MCF 10A (cell line): ENCODE measurements around the gene MED15. TPM values are rescaled to one million over a fixed set of nuclear protein-coding genes. Genes with fewer than 3 reads are reported as not detected.

Experiments used
- BruUV-seq: library from RNA; stranded (reverse); fragments of 400-500 nt; replicated peaks from 2 replicates; lab custom pipeline; 2021; lab: Mats Ljungman, UMichigan
- CTCF ChIA-PET: fragments of 300-600 bp; sonication (Branson Sonifier 250); formaldehyde crosslinking; extraction: SDS; loops from one replicate; lab custom pipeline; 2021; ENCODE audit warnings: antibody characterized with exemption, inconsistent platforms; lab: Yijun Ruan, JAX
- POLR2A ChIA-PET: fragments of 300-600, 350-650 bp; sonication (Branson Sonifier 250); formaldehyde crosslinking; extraction: SDS; loops from one replicate; lab custom pipeline; 2020; ENCODE audit warnings: antibody characterized with exemption, inconsistent platforms; lab: Yijun Ruan, JAX
- DNase-seq: peaks from one replicate; pipeline ENCODE4 v3.0.0-alpha.2; 2018; ENCODE audit not compliant: unreplicated experiment
- H3K27ac Mint-ChIP-seq: one replicate; pipeline ENCODE4 v1.8.0; 2022; ENCODE audit warnings: mild to moderate bottlenecking, low read depth, mixed read lengths; ENCODE audit not compliant: unreplicated experiment
- H3K27me3 Mint-ChIP-seq: one replicate; pipeline ENCODE4 v1.8.0; 2022; ENCODE audit warnings: mixed read lengths; ENCODE audit not compliant: insufficient read depth, unreplicated experiment
- H3K36me3 Mint-ChIP-seq: one replicate; pipeline ENCODE4 v1.8.0; 2022; ENCODE audit warnings: mild to moderate bottlenecking, moderate library complexity, mixed read lengths; ENCODE audit not compliant: insufficient read depth, unreplicated experiment
- H3K4me1 Mint-ChIP-seq: one replicate; pipeline ENCODE4 v1.8.0; 2022; ENCODE audit warnings: mixed read lengths; ENCODE audit not compliant: insufficient read depth, unreplicated experiment
- H3K4me3 Mint-ChIP-seq: one replicate; pipeline ENCODE4 v1.8.0; 2022; ENCODE audit warnings: mild to moderate bottlenecking, moderate library complexity, mixed read lengths; ENCODE audit not compliant: unreplicated experiment
- H3K9me3 Mint-ChIP-seq: one replicate; pipeline ENCODE4 v1.8.0; 2022; ENCODE audit warnings: mixed read lengths; ENCODE audit not compliant: unreplicated experiment
- intact Hi-C: fragments of 100-400 bp; cut with micrococcal nuclease; formaldehyde crosslinking; loops from 2 replicates; pipeline ENCODE4 v1.14.1; 2022
- total RNA-seq: library from RNA; stranded (reverse); gene quantifications from 2 replicates; pipeline ENCODE4 v1.2.3, GENCODE V29; 2022
- TF ChIP-seq, protein P1 (sequence below): fragments of 200-600 bp; IDR thresholded peaks from one replicate; pipeline ENCODE4 v1.8.0; 2022; ENCODE audit warnings: antibody characterized with exemption, mild to moderate bottlenecking; ENCODE audit not compliant: unreplicated experiment

MED15 gene
- total RNA-seq, 1 experiment from 2014 or later = 122 TPM

DNA sequence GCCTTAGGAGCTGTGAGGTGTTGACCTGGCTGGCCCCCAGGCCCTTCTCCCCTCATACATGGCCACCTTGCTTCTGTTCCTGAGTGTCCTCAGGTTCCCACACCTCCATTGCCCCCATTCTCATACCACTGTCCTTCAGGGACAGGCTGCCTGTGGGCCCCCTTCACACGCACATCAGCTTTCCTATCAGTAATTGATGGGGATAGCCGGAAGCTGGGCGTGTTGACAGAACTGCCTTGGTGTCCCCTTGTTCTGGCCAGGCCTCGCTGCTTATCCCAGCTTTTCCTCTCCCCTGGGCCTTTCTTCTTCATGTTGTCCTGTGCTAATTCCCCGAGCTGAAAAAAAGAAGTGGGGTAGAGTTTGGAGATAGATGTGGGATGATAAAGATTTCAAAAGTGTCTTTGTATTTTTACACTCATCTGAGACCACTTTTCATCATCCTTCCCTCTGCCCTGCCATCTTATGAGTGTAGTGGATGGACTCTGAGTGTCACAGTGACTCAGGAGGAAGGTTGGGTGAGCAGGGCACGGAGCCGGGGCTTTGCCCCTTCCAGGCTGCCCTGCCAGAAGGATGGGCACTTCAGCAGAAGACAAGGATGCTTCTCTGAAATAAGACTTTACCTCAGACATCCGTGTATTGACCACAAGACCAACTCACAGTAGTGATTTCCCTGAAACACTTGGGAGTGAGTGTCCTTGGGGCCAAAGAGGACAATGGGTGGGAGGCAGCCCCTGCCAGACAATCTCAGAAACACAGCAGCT lies 42.8 kb downstream of the MED15 start:
- Mint-ChIP-seq H3K36me3 (peaks cover 41% of the 10 kb centered on the region), H3K9me3 (no peaks in the 10 kb centered on the region), H3K27me3 (no peaks in the 10 kb centered on the region), H3K27ac (peak overlapping the region; percentile 35), H3K4me3 (no peak overlapping the region), H3K4me1 (peaks cover 25% of the 10 kb centered on the region)
- BruUV-seq = no TSS peak
- TF ChIP-seq, protein P1, sequence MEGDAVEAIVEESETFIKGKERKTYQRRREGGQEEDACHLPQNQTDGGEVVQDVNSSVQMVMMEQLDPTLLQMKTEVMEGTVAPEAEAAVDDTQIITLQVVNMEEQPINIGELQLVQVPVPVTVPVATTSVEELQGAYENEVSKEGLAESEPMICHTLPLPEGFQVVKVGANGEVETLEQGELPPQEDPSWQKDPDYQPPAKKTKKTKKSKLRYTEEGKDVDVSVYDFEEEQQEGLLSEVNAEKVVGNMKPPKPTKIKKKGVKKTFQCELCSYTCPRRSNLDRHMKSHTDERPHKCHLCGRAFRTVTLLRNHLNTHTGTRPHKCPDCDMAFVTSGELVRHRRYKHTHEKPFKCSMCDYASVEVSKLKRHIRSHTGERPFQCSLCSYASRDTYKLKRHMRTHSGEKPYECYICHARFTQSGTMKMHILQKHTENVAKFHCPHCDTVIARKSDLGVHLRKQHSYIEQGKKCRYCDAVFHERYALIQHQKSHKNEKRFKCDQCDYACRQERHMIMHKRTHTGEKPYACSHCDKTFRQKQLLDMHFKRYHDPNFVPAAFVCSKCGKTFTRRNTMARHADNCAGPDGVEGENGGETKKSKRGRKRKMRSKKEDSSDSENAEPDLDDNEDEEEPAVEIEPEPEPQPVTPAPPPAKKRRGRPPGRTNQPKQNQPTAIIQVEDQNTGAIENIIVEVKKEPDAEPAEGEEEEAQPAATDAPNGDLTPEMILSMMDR = no peak
- ChIA-PET POLR2A (no interaction called here), CTCF (interaction anchor here (1.4 to 3.3 kb wide), 2 partner anchors 14 to 15 kb away, joined by 7 to 29 read pairs; no protein-coding TSS in a partner anchor)
- DNase-seq = no peak
- intact Hi-C loops = no loop called here

GRCh38 chr22:20550851-20551744 lies 43.7 kb downstream of the MED15 start:
- POLR2A ChIA-PET = interaction anchor here (1.2 kb wide), 1 partner anchor 21 kb away, joined by 4 read pairs; no protein-coding TSS in a partner anchor
- Mint-ChIP-seq H3K4me3 (no peak overlapping the region), H3K27me3 (no peaks in the 10 kb centered on the region), H3K4me1 (peaks cover 24% of the 10 kb centered on the region), H3K36me3 (peaks cover 46% of the 10 kb centered on the region), H3K9me3 (no peaks in the 10 kb centered on the region), H3K27ac (peak overlapping the region; percentile 35)
- no TSS peak for BruUV-seq
- intact Hi-C loops = no loop called here
- TF ChIP-seq, protein P1 = no peak
- CTCF ChIA-PET = interaction anchor here (0.6 to 3.3 kb wide), 3 partner anchors 14 to 90 kb away, joined by 3 to 29 read pairs (median 3); no protein-coding TSS in a partner anchor
- DNase-seq = no peak

- no peak for DNase-seq
- ChIA-PET CTCF (interaction anchor here (0.6 to 3.3 kb wide), 5 partner anchors 9 to 89 kb away, joined by 3 to 29 read pairs (median 3); no protein-coding TSS in a partner anchor), POLR2A (interaction anchor here (1.2 kb wide), 2 partner anchors 13 to 21 kb away, joined by 4 read pairs; no protein-coding TSS in a partner anchor)
- intact Hi-C loops = no loop called here
- TF ChIP-seq, protein P1 = no peak
- H3K9me3 Mint-ChIP-seq = no peaks in the 10 kb centered on the region
- H3K36me3 Mint-ChIP-seq = peaks cover 54% of the 10 kb centered on the region
- H3K4me3 Mint-ChIP-seq = no peak overlapping the region
- H3K27ac Mint-ChIP-seq = no peak overlapping the region
- no TSS peak for BruUV-seq
- peaks cover 18% of the 10 kb centered on the region for H3K4me1 Mint-ChIP-seq
- H3K27me3 Mint-ChIP-seq = no peaks in the 10 kb centered on the region
Measured at GRCh38 chr22:20551805-20552442, 44.5 kb downstream of the MED15 start.
